ENCODE results near the gene GLMP. TPM values are rescaled to one million over a fixed set of nuclear protein-coding genes. Genes with fewer than 3 reads are reported as not detected.
A peak's percentile ranks its signal among the peaks of the same experiment; 100 is the strongest.

The GLMP gene
- total RNA-seq, 1 donor from 2014 or later, result 43.6 TPM

GRCh38 chr1:156286061-156286460 lies 9.4 kb downstream of the GLMP start:
- no peaks in the 10 kb centered on the region for H3K27me3 Mint-ChIP-seq (ENCODE audit: low read depth, unreplicated experiment)
- H3K9me3 ChIP-seq (ENCODE audit: insufficient read depth, low read depth, low read length), result no peaks in the 10 kb centered on the region
- H3K27me3 ChIP-seq (ENCODE audit: insufficient read depth, low read length), result no peaks in the 10 kb centered on the region
- TF ChIP-seq, protein P1, sequence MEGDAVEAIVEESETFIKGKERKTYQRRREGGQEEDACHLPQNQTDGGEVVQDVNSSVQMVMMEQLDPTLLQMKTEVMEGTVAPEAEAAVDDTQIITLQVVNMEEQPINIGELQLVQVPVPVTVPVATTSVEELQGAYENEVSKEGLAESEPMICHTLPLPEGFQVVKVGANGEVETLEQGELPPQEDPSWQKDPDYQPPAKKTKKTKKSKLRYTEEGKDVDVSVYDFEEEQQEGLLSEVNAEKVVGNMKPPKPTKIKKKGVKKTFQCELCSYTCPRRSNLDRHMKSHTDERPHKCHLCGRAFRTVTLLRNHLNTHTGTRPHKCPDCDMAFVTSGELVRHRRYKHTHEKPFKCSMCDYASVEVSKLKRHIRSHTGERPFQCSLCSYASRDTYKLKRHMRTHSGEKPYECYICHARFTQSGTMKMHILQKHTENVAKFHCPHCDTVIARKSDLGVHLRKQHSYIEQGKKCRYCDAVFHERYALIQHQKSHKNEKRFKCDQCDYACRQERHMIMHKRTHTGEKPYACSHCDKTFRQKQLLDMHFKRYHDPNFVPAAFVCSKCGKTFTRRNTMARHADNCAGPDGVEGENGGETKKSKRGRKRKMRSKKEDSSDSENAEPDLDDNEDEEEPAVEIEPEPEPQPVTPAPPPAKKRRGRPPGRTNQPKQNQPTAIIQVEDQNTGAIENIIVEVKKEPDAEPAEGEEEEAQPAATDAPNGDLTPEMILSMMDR (IDR thresholded peaks at IDR 0.05; ENCODE audit: insufficient read depth, low read depth, low read length), result no peak
- no peak for TF ChIP-seq EZH2 (IDR thresholded peaks at IDR 0.05; ENCODE audit: insufficient read depth, low read length)
- H3K27ac ChIP-seq (ENCODE audit: low read depth, low read length), result no peak overlapping the region
- peaks cover 14% of the 10 kb centered on the region for H3K4me1 Mint-ChIP-seq (ENCODE audit: low read depth, unreplicated experiment)
- H3K4me1 ChIP-seq (ENCODE audit: insufficient read depth, low read length), result peaks cover 16% of the 10 kb centered on the region
- H3K36me3 Mint-ChIP-seq (ENCODE audit: low read depth, unreplicated experiment), result peaks cover 10% of the 10 kb centered on the region
- H3K9me3 Mint-ChIP-seq (ENCODE audit: unreplicated experiment), result no peaks in the 10 kb centered on the region
- no peaks in the 10 kb centered on the region for H3K36me3 ChIP-seq (ENCODE audit: insufficient read depth, low read length)
- FAIRE-seq, result no peak
- DNase-seq (ENCODE audit: low read depth), result no peak
- no peak overlapping the region for H2AFZ ChIP-seq (ENCODE audit: low read depth, low read length)
- H3K9ac ChIP-seq (ENCODE audit: low read length), result no peak overlapping the region
- no peak overlapping the region for H3K4me3 ChIP-seq (ENCODE audit: insufficient read depth, low read depth, low read length)
- peaks cover 12% of the 10 kb centered on the region for H4K20me1 ChIP-seq (ENCODE audit: insufficient read depth, low read length)
- no peak overlapping the region for H3K4me3 Mint-ChIP-seq (ENCODE audit: unreplicated experiment)
- H3K27ac Mint-ChIP-seq (ENCODE audit: unreplicated experiment), result no peak overlapping the region
- H3K4me2 ChIP-seq (ENCODE audit: low read length), result no peak overlapping the region
- peaks cover 22% of the 10 kb centered on the region for H3K79me2 ChIP-seq (ENCODE audit: insufficient read depth, low read length)

- FAIRE-seq (no peak), DNase-seq (ENCODE audit: low read depth) (no peak)
- Mint-ChIP-seq H3K4me3 (ENCODE audit: unreplicated experiment) (no peak overlapping the region), H3K4me1 (ENCODE audit: low read depth, unreplicated experiment) (peaks cover 14% of the 10 kb centered on the region), H3K36me3 (ENCODE audit: low read depth, unreplicated experiment) (peaks cover 10% of the 10 kb centered on the region), H3K27me3 (ENCODE audit: low read depth, unreplicated experiment) (no peaks in the 10 kb centered on the region), H3K9me3 (ENCODE audit: unreplicated experiment) (no peaks in the 10 kb centered on the region), H3K27ac (ENCODE audit: unreplicated experiment) (no peak overlapping the region)
- no peak overlapping the region for H3K4me3 ChIP-seq (ENCODE audit: insufficient read depth, low read depth, low read length)
- H3K36me3 ChIP-seq (ENCODE audit: insufficient read depth, low read length), result no peaks in the 10 kb centered on the region
- H2AFZ ChIP-seq (ENCODE audit: low read depth, low read length), result no peak overlapping the region
- H3K79me2 ChIP-seq (ENCODE audit: insufficient read depth, low read length), result peaks cover 28% of the 10 kb centered on the region
- H3K4me2 ChIP-seq (ENCODE audit: low read length), result no peak overlapping the region
- peaks cover 17% of the 10 kb centered on the region for H3K4me1 ChIP-seq (ENCODE audit: insufficient read depth, low read length)
- no peaks in the 10 kb centered on the region for H3K27me3 ChIP-seq (ENCODE audit: insufficient read depth, low read length)
- no peak overlapping the region for H3K27ac ChIP-seq (ENCODE audit: low read depth, low read length)
- H3K9ac ChIP-seq (ENCODE audit: low read length), result no peak overlapping the region
- TF ChIP-seq EZH2 (IDR thresholded peaks at IDR 0.05; ENCODE audit: insufficient read depth, low read length), result no peak
- TF ChIP-seq, protein P1 (IDR thresholded peaks at IDR 0.05; ENCODE audit: insufficient read depth, low read depth, low read length), result no peak
- H3K9me3 ChIP-seq (ENCODE audit: insufficient read depth, low read depth, low read length), result no peaks in the 10 kb centered on the region
- H4K20me1 ChIP-seq (ENCODE audit: insufficient read depth, low read length), result peaks cover 18% of the 10 kb centered on the region
Measured at GRCh38 chr1:156285437-156285836, 10.0 kb downstream of the GLMP start.

- H3K36me3 Mint-ChIP-seq (ENCODE audit: low read depth, unreplicated experiment), result peaks cover 7% of the 10 kb centered on the region
- no peaks in the 10 kb centered on the region for H3K9me3 Mint-ChIP-seq (ENCODE audit: unreplicated experiment)
- no peaks in the 10 kb centered on the region for H3K27me3 Mint-ChIP-seq (ENCODE audit: low read depth, unreplicated experiment)
- Histone ChIP-seq H3K9me3 (ENCODE audit: insufficient read depth, low read depth, low read length) (no peaks in the 10 kb centered on the region), H3K27ac (ENCODE audit: low read depth, low read length) (no peak overlapping the region), H3K4me1 (ENCODE audit: insufficient read depth, low read length) (peaks cover 17% of the 10 kb centered on the region), H4K20me1 (ENCODE audit: insufficient read depth, low read length) (peaks cover 25% of the 10 kb centered on the region), H3K27me3 (ENCODE audit: insufficient read depth, low read length) (no peaks in the 10 kb centered on the region), H2AFZ (ENCODE audit: low read depth, low read length) (no peak overlapping the region), H3K79me2 (ENCODE audit: insufficient read depth, low read length) (peaks cover 35% of the 10 kb centered on the region), H3K4me3 (ENCODE audit: insufficient read depth, low read depth, low read length) (no peak overlapping the region), H3K4me2 (ENCODE audit: low read length) (no peak overlapping the region), H3K9ac (ENCODE audit: low read length) (no peak overlapping the region), H3K36me3 (ENCODE audit: insufficient read depth, low read length) (no peaks in the 10 kb centered on the region)
- H3K4me3 Mint-ChIP-seq (ENCODE audit: unreplicated experiment), result peak overlapping the region; percentile 34
- TF ChIP-seq, protein P1 (IDR thresholded peaks at IDR 0.05; ENCODE audit: insufficient read depth, low read depth, low read length), result no peak
- no peak for DNase-seq (ENCODE audit: low read depth)
- no peak overlapping the region for H3K27ac Mint-ChIP-seq (ENCODE audit: unreplicated experiment)
- no peak for FAIRE-seq
- peaks cover 17% of the 10 kb centered on the region for H3K4me1 Mint-ChIP-seq (ENCODE audit: low read depth, unreplicated experiment)
Measured at GRCh38 chr1:156284757-156285156, 10.7 kb downstream of the GLMP start.

All from astrocyte (in vitro differentiated cells and primary cell).